ENCODE results near the gene TEP1. TPM values are rescaled to one million over a fixed set of nuclear protein-coding genes. Genes with fewer than 3 reads are reported as not detected.
A peak's percentile ranks its signal among the peaks of the same experiment; 100 is the strongest.

Gene TEP1
- total and polyA plus RNA-seq, 2 of the 13 experiments (the other 11 are each of a cell fraction or from before 2014, with no cell fraction given), result 11.0 to 12.8 TPM

- no peaks in the 10 kb centered on the region for H3K79me2 ChIP-seq (ENCODE audit: insufficient read depth, low read length)
- no peaks in the 10 kb centered on the region for H3K9me3 ChIP-seq (ENCODE audit: low read length)
- intact Hi-C loops (cut with micrococcal nuclease; ENCODE audit: unreplicated experiment) (no loop called here), in situ Hi-C loops (cut with HindIII; ENCODE audit: extremely low pct_ligation_motif_present, low pct_unique_long_range_greater_than_20kb) (no loop called here)
- DNase-seq (ENCODE audit: low spot score), result no peak
- ATAC-seq, result no peak
- no peak for FAIRE-seq
- ChIA-PET CTCF (ENCODE audit: low intra/inter-chr PET ratio, low total read pairs) (no interaction called here), POLR2A (interaction anchor here (1.3 kb wide), 1 partner anchor 14 kb away, joined by 4 read pairs; the partner anchor contains the start of gene APEX1)
- H3K36me3 ChIP-seq (replicated peaks in 1 of 2; ENCODE audit: control insufficient read depth in 1 of 2, insufficient read depth in 2 of 2, low read length in 2 of 2), result peaks cover 1 to 10% of the 10 kb centered on the region in 2 experiments; a peak in 3 of 5 replicates
- no peak overlapping the region for H3K4me2 ChIP-seq (ENCODE audit: low read depth, low read length)
- peaks cover 18% of the 10 kb centered on the region for H3K4me1 ChIP-seq (ENCODE audit: insufficient read depth, low read length)
- no peak overlapping the region for H2AFZ ChIP-seq (ENCODE audit: low read length)
- BruUV-seq (replicated peaks), result no TSS peak
- TF ChIP-seq, protein P1, sequence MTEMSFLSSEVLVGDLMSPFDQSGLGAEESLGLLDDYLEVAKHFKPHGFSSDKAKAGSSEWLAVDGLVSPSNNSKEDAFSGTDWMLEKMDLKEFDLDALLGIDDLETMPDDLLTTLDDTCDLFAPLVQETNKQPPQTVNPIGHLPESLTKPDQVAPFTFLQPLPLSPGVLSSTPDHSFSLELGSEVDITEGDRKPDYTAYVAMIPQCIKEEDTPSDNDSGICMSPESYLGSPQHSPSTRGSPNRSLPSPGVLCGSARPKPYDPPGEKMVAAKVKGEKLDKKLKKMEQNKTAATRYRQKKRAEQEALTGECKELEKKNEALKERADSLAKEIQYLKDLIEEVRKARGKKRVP (CRISPR knock-in tag; IDR thresholded peaks at IDR 0.05), result no peak
- TF ChIP-seq ZFYVE20 (CRISPR knock-in tag; IDR thresholded peaks at IDR 0.05; ENCODE audit: borderline replicate concordance, low read depth), result no peak
- no peak for TF ChIP-seq AGO1 (IDR thresholded peaks at IDR 0.05; ENCODE audit: low read depth, low read length, poor library complexity, severe bottlenecking)
- WGBS (ENCODE audit: low lambda C conversion rate), result 92% methylated on average over 2 of the region's 2 CpGs
- H4K20me1 ChIP-seq (ENCODE audit: insufficient read depth, low read length), result no peaks in the 10 kb centered on the region
- no peak overlapping the region for H3K9ac ChIP-seq (ENCODE audit: insufficient read depth, low read depth, low read length)
- H3K4me3 ChIP-seq (replicated peaks in 1 of 3; ENCODE audit: insufficient read depth in 1 of 3, low read depth in 2 of 3, low read length in 3 of 3), result no peak overlapping the region
- no peak overlapping the region for H3K27ac ChIP-seq (ENCODE audit: extremely low read length, insufficient read depth, low read length)
- peaks cover 1 to 9% of the 10 kb centered on the region in 2 experiments; a peak in 2 of 5 replicates for H3K27me3 ChIP-seq (ENCODE audit: control insufficient read depth in 1 of 2, insufficient read depth in 2 of 2, low read length in 2 of 2)
These were observed 28.2 kb upstream of the TEP1 start for GRCh38 chr14:20441461-20441860.

GRCh38 chr14:20440882-20441281 is 27.6 kb upstream of the TEP1 start:
- no TSS peak for BruUV-seq (replicated peaks)
- intact Hi-C loops (cut with micrococcal nuclease; ENCODE audit: unreplicated experiment), result no loop called here
- ATAC-seq (peak; percentile 22; the same call in 2 of the 3 replicates), FAIRE-seq (no peak), DNase-seq (ENCODE audit: low spot score) (no peak)
- no peak overlapping the region for H3K4me2 ChIP-seq (ENCODE audit: low read depth, low read length)
- no peaks in the 10 kb centered on the region for H3K79me2 ChIP-seq (ENCODE audit: insufficient read depth, low read length)
- ChIA-PET POLR2A (interaction anchor here (1.3 kb wide), 1 partner anchor 14 kb away, joined by 4 read pairs; the partner anchor contains the start of gene APEX1), CTCF (ENCODE audit: low intra/inter-chr PET ratio, low total read pairs) (no interaction called here)
- TF ChIP-seq MYNN (CRISPR knock-in tag; IDR thresholded peaks at IDR 0.05; ENCODE audit: low read depth) (no peak), ZFP37 (CRISPR knock-in tag; IDR thresholded peaks at IDR 0.05; ENCODE audit: borderline replicate concordance) (no peak), ZSCAN21 (CRISPR knock-in tag; IDR thresholded peaks at IDR 0.05; ENCODE audit: borderline replicate concordance) (no peak)
- TF ChIP-seq, protein P2, sequence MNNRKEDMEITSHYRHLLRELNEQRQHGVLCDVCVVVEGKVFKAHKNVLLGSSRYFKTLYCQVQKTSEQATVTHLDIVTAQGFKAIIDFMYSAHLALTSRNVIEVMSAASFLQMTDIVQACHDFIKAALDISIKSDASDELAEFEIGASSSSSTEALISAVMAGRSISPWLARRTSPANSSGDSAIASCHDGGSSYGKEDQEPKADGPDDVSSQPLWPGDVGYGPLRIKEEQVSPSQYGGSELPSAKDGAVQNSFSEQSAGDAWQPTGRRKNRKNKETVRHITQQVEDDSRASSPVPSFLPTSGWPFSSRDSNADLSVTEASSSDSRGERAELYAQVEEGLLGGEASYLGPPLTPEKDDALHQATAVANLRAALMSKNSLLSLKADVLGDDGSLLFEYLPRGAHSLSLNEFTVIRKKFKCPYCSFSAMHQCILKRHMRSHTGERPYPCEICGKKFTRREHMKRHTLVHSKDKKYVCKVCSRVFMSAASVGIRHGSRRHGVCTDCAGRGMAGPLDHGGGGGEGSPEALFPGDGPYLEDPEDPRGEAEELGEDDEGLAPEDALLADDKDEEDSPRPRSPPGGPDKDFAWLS (CRISPR knock-in tag; IDR thresholded peaks at IDR 0.05; ENCODE audit: borderline replicate concordance), result no peak
- no peak overlapping the region for H3K4me3 ChIP-seq (replicated peaks in 1 of 3; ENCODE audit: insufficient read depth in 1 of 3, low read depth in 2 of 3, low read length in 3 of 3)
- H4K20me1 ChIP-seq (ENCODE audit: insufficient read depth, low read length), result no peaks in the 10 kb centered on the region
- no peak overlapping the region for H2AFZ ChIP-seq (ENCODE audit: low read length)
- no peaks in the 10 kb centered on the region for H3K9me3 ChIP-seq (ENCODE audit: low read length)
- peaks cover 0 to 4% of the 10 kb centered on the region in 2 experiments; a peak in 3 of 5 replicates for H3K36me3 ChIP-seq (replicated peaks in 1 of 2; ENCODE audit: control insufficient read depth in 1 of 2, insufficient read depth in 2 of 2, low read length in 2 of 2)
- in situ Hi-C loops (cut with HindIII; ENCODE audit: extremely low pct_ligation_motif_present, low pct_unique_long_range_greater_than_20kb), result no loop called here
- peaks cover 18% of the 10 kb centered on the region for H3K4me1 ChIP-seq (ENCODE audit: insufficient read depth, low read length)
- no peak overlapping the region for H3K9ac ChIP-seq (ENCODE audit: insufficient read depth, low read depth, low read length)
- no peak overlapping the region for H3K27ac ChIP-seq (ENCODE audit: extremely low read length, insufficient read depth, low read length)
- H3K27me3 ChIP-seq (ENCODE audit: control insufficient read depth in 1 of 2, insufficient read depth in 2 of 2, low read length in 2 of 2), result peaks cover 1 to 9% of the 10 kb centered on the region in 2 experiments; a peak in 2 of 5 replicates
- WGBS (ENCODE audit: low lambda C conversion rate), result 82% methylated on average over 5 of the region's 5 CpGs
